Neural cell (in vitro differentiated cells): ENCODE results near the gene C1R. TPM values are rescaled to one million over a fixed set of nuclear protein-coding genes. Genes with fewer than 3 reads are reported as not detected.

Experiments used
- H2AFZ ChIP-seq: fragments of 200-600, 300-800 bp; sonication (generic), shearing (Covaris generic); 2 replicates; pipeline ENCODE4 v1.6.0; 2014; ENCODE audit warnings: low read depth, mild to moderate bottlenecking, antibody characterized with exemption, low read length, moderate library complexity
- H3F3A ChIP-seq: fragments of 200-600 bp; shearing (Covaris generic); 2 replicates; pipeline ENCODE4 v1.6.1; 2016; ENCODE audit warnings: mild to moderate bottlenecking, moderate library complexity, mixed read lengths, antibody characterized with exemption, low read length; ENCODE audit not compliant: insufficient read depth, poor library complexity, severe bottlenecking
- H3K27ac ChIP-seq: fragments of 200-600, 300-800 bp; sonication (generic), shearing (Covaris generic); 2 replicates; pipeline ENCODE4 v1.5.1; 2014; ENCODE audit warnings: mild to moderate bottlenecking, low read length, moderate library complexity
- H3K27me3 ChIP-seq: fragments of 300-800, 200-600 bp; sonication (generic), shearing (Covaris generic); 2 replicates; pipeline ENCODE4 v1.6.0; 2014; ENCODE audit warnings: mild to moderate bottlenecking, low read depth, low read length, moderate library complexity; ENCODE audit not compliant: insufficient read depth
- H3K36me3 ChIP-seq: fragments of 300-800, 200-600 bp; sonication (generic), shearing (Covaris generic); 2 replicates; pipeline ENCODE4 v1.5.1; 2014; ENCODE audit warnings: mild to moderate bottlenecking, antibody characterized with exemption, low read length, moderate library complexity; ENCODE audit not compliant: insufficient read depth
- H3K4me2 ChIP-seq: fragments of 300-800, 200-600 bp; sonication (generic), shearing (Covaris generic); 2 replicates; pipeline ENCODE4 v1.6.0; 2014; ENCODE audit warnings: mild to moderate bottlenecking, low read length
- H3K4me3 ChIP-seq: fragments of 300-800, 200-600 bp; sonication (generic), shearing (Covaris generic); 2 replicates; pipeline ENCODE4 v1.5.1; 2014; ENCODE audit warnings: mild to moderate bottlenecking, low read length, moderate library complexity
- H3K79me2 ChIP-seq: fragments of 200-600 bp; shearing (Covaris generic); replicated peaks from 2 replicates; pipeline ENCODE4 v1.6.0; 2014; ENCODE audit warnings: mild to moderate bottlenecking, low read length, moderate library complexity; ENCODE audit not compliant: insufficient read depth
- H3K9ac ChIP-seq: fragments of 300-800, 200-600 bp; sonication (generic), shearing (Covaris generic); 2 replicates; pipeline ENCODE4 v1.6.1; 2016; ENCODE audit warnings: mild to moderate bottlenecking, low read length, mixed read lengths
- H3K9me2 ChIP-seq: fragments of 200-600 bp; shearing (Covaris generic); 2 replicates; pipeline ENCODE4 v1.6.1; 2016; ENCODE audit warnings: mild to moderate bottlenecking, low read length, mixed read lengths; ENCODE audit not compliant: insufficient read depth
- H3K9me3 ChIP-seq: fragments of 200-600, 300-800 bp; sonication (generic), shearing (Covaris generic); 2 replicates; pipeline ENCODE4 v1.6.1; 2016; ENCODE audit warnings: mild to moderate bottlenecking, mixed run types, low read length, moderate library complexity, mixed read lengths
- H4K20me1 ChIP-seq: fragments of 200-600 bp; shearing (Covaris generic); 2 replicates; pipeline ENCODE4 v1.6.1; 2016; ENCODE audit warnings: mild to moderate bottlenecking, mixed run types; ENCODE audit not compliant: insufficient read depth
- EP300 ChIP-seq: fragments of 450-650 bp; conservative IDR thresholded peaks from 2 replicates; pipeline ENCODE4 v1.6.1; 2014; ENCODE audit warnings: antibody characterized with exemption, mild to moderate bottlenecking, moderate library complexity; ENCODE audit not compliant: poor library complexity, severe bottlenecking
- EZH2 ChIP-seq: fragments of 200-600, 300-800 bp; shearing (Covaris generic), sonication (generic); IDR thresholded peaks from 2 replicates; pipeline ENCODE4 v1.6.1; 2014; ENCODE audit warnings: antibody characterized with exemption, low read length, borderline replicate concordance, mild to moderate bottlenecking; ENCODE audit not compliant: insufficient read depth, poor library complexity, severe bottlenecking
- MXI1 ChIP-seq: fragments of 450-650 bp; conservative IDR thresholded peaks from 2 replicates; pipeline ENCODE4 v1.6.1; 2014; ENCODE audit warnings: antibody characterized with exemption, mild to moderate bottlenecking; ENCODE audit not compliant: poor library complexity, severe bottlenecking
- POLR2AphosphoS5 ChIP-seq: IDR thresholded peaks from 2 replicates; pipeline ENCODE4 v1.6.1; 2012
- RAD21 ChIP-seq: fragments of 450-650 bp; conservative IDR thresholded peaks from 2 replicates; pipeline ENCODE4 v1.6.1; 2014; ENCODE audit warnings: antibody characterized with exemption, mild to moderate bottlenecking, moderate library complexity
- REST ChIP-seq: IDR thresholded peaks from 2 replicates; pipeline ENCODE4 v1.6.1; 2012; ENCODE audit warnings: borderline replicate concordance
- SMC3 ChIP-seq: fragments of 450-650 bp; conservative IDR thresholded peaks from 2 replicates; pipeline ENCODE4 v1.6.1; 2014; ENCODE audit warnings: antibody characterized with exemption, mild to moderate bottlenecking, moderate library complexity; ENCODE audit not compliant: poor library complexity
- TAF1 ChIP-seq: IDR thresholded peaks from 2 replicates; pipeline ENCODE4 v1.6.1; 2012; ENCODE audit warnings: low read depth
- polyA plus RNA-seq: library from polyadenylated mRNA; depleted of rRNA; stranded (reverse); fragments of >200 nt; gene quantifications from 2 replicates; pipeline ENCODE4 v1.2.3, GENCODE V29; 2014
- TF ChIP-seq, protein P1 (sequence below): fragments of 450-650 bp; IDR thresholded peaks from 2 replicates; pipeline ENCODE4 v1.5.1; 2014; ENCODE audit warnings: antibody characterized with exemption, mild to moderate bottlenecking, moderate library complexity; ENCODE audit not compliant: poor library complexity, severe bottlenecking

Gene C1R
- polyA plus RNA-seq, 1 donor from 2014 or later: 1.7 TPM

DNA sequence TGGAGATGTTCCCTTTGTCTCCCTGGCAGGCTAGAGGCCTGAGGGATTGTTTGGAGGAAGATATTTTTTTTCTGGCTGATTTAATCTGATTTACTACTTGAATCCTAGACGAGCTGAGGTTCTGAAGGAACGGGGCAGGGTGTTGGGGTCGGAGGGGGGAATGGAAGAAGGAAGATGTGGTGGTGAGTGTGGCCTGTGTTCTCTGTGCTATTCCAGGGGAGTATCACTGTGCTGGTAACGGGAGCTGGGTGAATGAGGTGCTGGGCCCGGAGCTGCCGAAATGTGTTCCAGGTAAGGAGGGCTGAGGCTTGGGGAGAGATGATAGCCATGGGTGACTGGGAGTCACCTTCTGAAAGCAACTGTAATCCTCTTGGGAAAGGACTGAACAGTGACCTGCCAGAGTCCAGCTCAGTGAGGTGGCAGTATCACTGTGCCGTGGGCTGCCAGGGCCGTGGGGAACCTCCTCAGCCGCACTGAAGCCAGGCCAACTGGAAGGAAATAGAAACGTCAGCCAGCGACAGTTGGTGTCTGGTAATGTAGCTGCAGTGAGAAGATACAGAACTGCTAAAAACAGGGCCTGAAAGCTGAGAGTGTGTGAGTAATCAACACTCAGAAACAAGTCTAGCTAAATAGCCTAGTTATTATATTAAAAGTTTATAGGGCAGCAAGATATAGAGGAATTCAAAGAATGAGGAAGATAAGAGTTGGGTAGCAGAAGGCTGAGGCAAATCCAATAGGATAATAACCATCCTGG, 23.8 kb downstream of the C1R start:
- Histone ChIP-seq H2AFZ (no peak overlapping the region), H3K27ac (no peak overlapping the region), H3K27me3 (no peaks in the 10 kb centered on the region), H3K9ac (no peak overlapping the region), H3K9me2 (no peaks in the 10 kb centered on the region), H4K20me1 (no peaks in the 10 kb centered on the region), H3K4me2 (no peak overlapping the region), H3K9me3 (no peaks in the 10 kb centered on the region), H3K4me3 (no peak overlapping the region), H3K79me2 (no peaks in the 10 kb centered on the region), H3F3A (no peaks in the 10 kb centered on the region), H3K36me3 (no peaks in the 10 kb centered on the region)
- TF ChIP-seq EZH2 (no peak), MXI1 (no peak), POLR2AphosphoS5 (no peak), REST (no peak), RAD21 (no peak), SMC3 (no peak), TAF1 (no peak), EP300 (no peak)
- TF ChIP-seq, protein P1, sequence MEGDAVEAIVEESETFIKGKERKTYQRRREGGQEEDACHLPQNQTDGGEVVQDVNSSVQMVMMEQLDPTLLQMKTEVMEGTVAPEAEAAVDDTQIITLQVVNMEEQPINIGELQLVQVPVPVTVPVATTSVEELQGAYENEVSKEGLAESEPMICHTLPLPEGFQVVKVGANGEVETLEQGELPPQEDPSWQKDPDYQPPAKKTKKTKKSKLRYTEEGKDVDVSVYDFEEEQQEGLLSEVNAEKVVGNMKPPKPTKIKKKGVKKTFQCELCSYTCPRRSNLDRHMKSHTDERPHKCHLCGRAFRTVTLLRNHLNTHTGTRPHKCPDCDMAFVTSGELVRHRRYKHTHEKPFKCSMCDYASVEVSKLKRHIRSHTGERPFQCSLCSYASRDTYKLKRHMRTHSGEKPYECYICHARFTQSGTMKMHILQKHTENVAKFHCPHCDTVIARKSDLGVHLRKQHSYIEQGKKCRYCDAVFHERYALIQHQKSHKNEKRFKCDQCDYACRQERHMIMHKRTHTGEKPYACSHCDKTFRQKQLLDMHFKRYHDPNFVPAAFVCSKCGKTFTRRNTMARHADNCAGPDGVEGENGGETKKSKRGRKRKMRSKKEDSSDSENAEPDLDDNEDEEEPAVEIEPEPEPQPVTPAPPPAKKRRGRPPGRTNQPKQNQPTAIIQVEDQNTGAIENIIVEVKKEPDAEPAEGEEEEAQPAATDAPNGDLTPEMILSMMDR: no peak

- no peaks in the 10 kb centered on the region for H3K9me3 ChIP-seq
- no peaks in the 10 kb centered on the region for H4K20me1 ChIP-seq
- no peaks in the 10 kb centered on the region for H3K27me3 ChIP-seq
- no peak overlapping the region for H2AFZ ChIP-seq
- H3K27ac ChIP-seq: no peak overlapping the region
- no peak overlapping the region for H3K4me3 ChIP-seq
- TF ChIP-seq EZH2: no peak
- TF ChIP-seq POLR2AphosphoS5: no peak
- TF ChIP-seq, protein P1: no peak
- no peak for TF ChIP-seq RAD21
- no peak for TF ChIP-seq REST
- no peak for TF ChIP-seq SMC3
- TF ChIP-seq MXI1: no peak
- no peak for TF ChIP-seq EP300
- TF ChIP-seq TAF1: no peak
- H3K36me3 ChIP-seq: no peaks in the 10 kb centered on the region
- H3F3A ChIP-seq: no peaks in the 10 kb centered on the region
- no peak overlapping the region for H3K4me2 ChIP-seq
- no peaks in the 10 kb centered on the region for H3K79me2 ChIP-seq
- no peak overlapping the region for H3K9ac ChIP-seq
- no peaks in the 10 kb centered on the region for H3K9me2 ChIP-seq
Measured at GRCh38 chr12:7067096-7067495, 25.1 kb downstream of the C1R start.
